Epithelial cell of esophagus (primary cell): Measurements from ENCODE around the gene EEF1AKMT1.

ENCODE experiments used
- DNase-seq: peaks from one replicate; pipeline ENCODE4 v3.0.0; 2010; ENCODE audit warnings: low read depth
- H3K4me3 ChIP-seq: 2 replicates; pipeline ENCODE4 v1.5.1; 2011; ENCODE audit warnings: mild to moderate bottlenecking, low read length, control low read depth
- CTCF ChIP-seq: IDR thresholded peaks from 2 replicates; pipeline ENCODE4 v1.5.1; 2011; ENCODE audit warnings: low read depth, mild to moderate bottlenecking, low read length, control low read depth, inconsistent platforms; ENCODE audit not compliant: insufficient read depth; ENCODE audit errors: missing control alignments

The EEF1AKMT1 gene

DNA sequence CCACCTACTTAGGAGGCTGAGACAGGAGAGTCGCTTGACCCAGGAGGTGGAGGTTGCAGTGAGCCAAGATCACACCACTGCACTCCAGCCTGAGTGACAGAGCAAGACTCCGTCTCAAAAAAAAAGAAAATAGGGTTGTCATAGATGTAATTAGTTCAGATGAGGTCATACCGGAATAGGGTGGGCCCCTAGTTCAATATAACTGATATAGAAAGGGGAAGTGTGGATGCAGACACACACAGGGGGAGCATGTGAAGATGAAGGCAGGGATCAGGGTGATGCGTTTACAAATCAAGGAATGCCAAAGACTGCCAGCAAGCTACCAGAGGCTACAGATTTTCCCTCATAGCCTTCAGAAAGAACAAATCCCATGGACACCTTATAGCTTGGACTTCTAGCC is 24.3 kb upstream of the EEF1AKMT1 start:
- no peak for DNase-seq
- H3K4me3 ChIP-seq: no peak overlapping the region
- TF ChIP-seq CTCF: no peak

- DNase-seq: no peak
- TF ChIP-seq CTCF: no peak
- no peak overlapping the region for H3K4me3 ChIP-seq
Measured at GRCh38 chr13:20796791-20797508, 23.2 kb upstream of the EEF1AKMT1 start.

- no peak overlapping the region for H3K4me3 ChIP-seq
- TF ChIP-seq CTCF: no peak
- DNase-seq: no peak
Measured at GRCh38 chr13:20789665-20790064, 15.9 kb upstream of the EEF1AKMT1 start.

DNA sequence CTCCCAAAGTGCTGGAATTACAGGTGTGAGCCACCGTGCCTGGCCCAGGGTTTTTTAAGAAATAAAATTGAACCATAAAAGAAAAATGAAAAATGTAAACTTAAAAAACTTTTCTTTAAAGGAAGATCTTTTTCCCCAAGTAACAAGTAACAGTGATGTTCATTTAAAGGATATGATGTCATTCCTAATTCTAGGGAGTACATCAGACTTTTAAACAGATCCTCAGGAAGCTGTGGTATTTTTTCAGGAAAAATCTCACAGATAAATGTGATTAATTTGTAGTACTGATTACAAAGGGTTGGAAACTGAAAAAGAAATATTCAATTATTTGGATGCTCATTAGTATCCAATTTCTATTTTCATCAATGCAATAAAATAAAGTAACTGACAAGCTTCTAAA is 14.6 kb upstream of the EEF1AKMT1 start:
- TF ChIP-seq CTCF: no peak
- H3K4me3 ChIP-seq: no peak overlapping the region
- DNase-seq: no peak

GRCh38 chr13:20787180-20787579 is 13.4 kb upstream of the EEF1AKMT1 start:
- no peak for DNase-seq
- no peak overlapping the region for H3K4me3 ChIP-seq
- no peak for TF ChIP-seq CTCF

DNA sequence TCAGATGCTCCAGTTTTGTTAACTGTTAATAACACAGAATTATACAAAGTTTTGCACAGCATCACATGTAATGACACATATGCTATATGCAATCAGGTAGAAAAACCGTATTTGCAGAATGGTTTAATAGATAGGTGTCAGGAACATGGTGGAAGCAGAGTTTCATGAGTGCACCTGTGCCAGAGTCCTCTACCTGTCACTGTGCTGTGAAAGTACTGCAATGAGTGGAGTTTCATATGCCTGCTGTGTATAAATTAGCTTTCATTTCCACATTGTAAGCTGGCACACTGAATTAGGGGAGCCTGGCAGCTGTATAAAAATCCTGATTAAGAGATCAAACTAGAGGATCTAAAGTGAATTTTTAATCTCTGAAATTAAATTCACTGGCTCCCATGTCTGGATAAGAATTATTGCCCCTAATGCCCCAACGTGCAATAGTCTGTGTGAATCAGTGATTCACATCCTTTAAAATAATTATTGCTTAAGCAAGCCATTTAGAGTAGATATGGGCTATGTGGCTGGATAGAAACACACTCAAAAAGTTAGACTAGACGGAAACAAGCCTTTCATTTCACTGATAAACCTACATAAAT is 8.5 kb upstream of the EEF1AKMT1 start:
- no peak for DNase-seq
- H3K4me3 ChIP-seq: no peak overlapping the region
- TF ChIP-seq CTCF: no peak

DNA sequence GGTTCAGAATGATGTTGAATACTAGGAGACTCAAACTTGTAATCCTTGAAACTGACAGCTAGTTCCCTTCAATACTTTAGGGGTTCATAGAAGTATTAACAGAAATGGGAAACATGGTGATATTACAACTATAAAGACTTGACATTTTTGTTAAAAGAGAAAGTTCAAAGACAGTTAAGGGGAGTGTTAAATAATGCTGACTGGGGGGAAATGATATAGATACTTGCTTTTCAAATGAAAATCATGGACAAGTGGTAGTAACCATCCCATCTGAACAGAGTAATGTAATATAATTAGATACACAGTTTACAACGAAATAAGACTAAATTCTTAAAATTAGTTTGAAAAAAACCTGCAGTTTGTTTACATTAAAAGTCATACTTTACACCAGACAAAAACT is 6.6 kb upstream of the EEF1AKMT1 start:
- no peak for DNase-seq
- TF ChIP-seq CTCF: no peak
- no peak overlapping the region for H3K4me3 ChIP-seq
